ENCODE results near the gene SNX15.

- no peak for TF ChIP-seq CTCF (IDR thresholded peaks at IDR 0.05; ENCODE audit: low read depth, low read length)
- TF ChIP-seq MAX (IDR thresholded peaks at IDR 0.05; ENCODE audit: low read depth, low read length), result no peak
- TF ChIP-seq POLR2A (IDR thresholded peaks at IDR 0.05; ENCODE audit: extremely low read depth, insufficient read length), result no peak
These were observed 29.1 kb upstream of the SNX15 start for GRCh38 chr11:64998141-64998540.
